Measurements from ENCODE around the gene DEDD2.

- TF ChIP-seq EZH2 (IDR thresholded peaks at IDR 0.05), result no peak
- TF ChIP-seq POLR2AphosphoS5 (IDR thresholded peaks at IDR 0.05; ENCODE audit: borderline replicate concordance, low read depth, low read length), result no peak
- TF ChIP-seq FOXP2 (optimal IDR thresholded peaks at IDR 0.05; ENCODE audit: control extremely low read depth, extremely low read length, insufficient read depth), result no peak
Observed at GRCh38 chr19:42169486-42170413, 47.7 kb downstream of the DEDD2 start.

All from SK-N-MC (cell line).